ENCODE measurements around the gene NDUFA11. TPM values are rescaled to one million over a fixed set of nuclear protein-coding genes. Genes with fewer than 3 reads are reported as not detected.

Gene NDUFA11
- total RNA-seq, 2 experiments from 2014 or later: 94.3 to 96.7 TPM

DNA sequence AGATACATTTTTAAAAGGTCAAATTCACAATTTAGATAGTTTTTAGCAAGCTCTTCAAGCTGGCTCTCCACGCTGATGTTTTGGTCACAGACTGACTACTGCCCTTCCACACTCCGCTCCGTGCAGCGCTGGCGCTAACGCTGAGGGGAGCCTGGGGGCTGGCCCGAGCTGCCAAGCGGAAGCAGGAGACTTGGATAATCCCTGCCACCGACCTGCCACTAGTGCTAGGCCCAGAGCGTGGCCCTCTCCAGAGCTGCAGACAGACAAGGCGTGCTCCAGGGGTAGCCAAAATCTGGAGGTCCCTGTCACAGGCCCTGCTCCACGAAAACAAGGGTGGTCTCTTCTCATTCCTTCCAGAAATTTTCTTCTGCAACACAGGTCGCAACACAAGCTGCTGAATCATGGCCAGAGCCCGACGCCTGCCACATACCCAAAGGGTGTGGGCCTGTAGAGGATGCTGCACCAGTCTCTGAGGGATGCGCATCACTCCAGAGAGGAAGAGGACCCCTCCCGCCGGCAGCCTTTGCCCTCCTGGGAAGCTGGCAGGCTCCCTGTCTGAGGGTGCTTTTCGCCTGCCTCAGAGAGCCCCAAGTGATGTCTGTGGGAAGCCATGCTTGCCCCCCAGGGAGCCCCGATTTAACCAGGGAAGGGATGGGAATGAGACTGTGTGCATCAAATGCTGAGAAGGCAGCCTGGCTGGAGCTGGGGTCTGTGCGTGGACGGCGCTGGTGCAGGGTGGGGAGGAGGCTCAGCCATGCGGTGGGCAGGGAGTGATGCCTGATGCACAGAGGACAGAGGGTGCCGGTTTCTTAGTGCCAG lies 32.1 kb upstream of the NDUFA11 start:
- no peaks in the 10 kb centered on the region for H3K27me3 ChIP-seq (ENCODE audit: control insufficient read depth in 1 of 2, insufficient read depth in 2 of 2, low read length in 2 of 2)
- CTCF ChIA-PET: no interaction called here

GRCh38 chr19:5934774-5935472 lies 31.3 kb upstream of the NDUFA11 start:
- Mint-ChIP-seq H3K27ac (no peak overlapping the region), H3K9me3 (no peaks in the 10 kb centered on the region), H3K36me3 (ENCODE audit: low read depth) (peaks cover 90% of the 10 kb centered on the region), H3K4me3 (no peak overlapping the region), H3K27me3 (no peaks in the 10 kb centered on the region), H3K4me1 (ENCODE audit: low read depth) (no peaks in the 10 kb centered on the region)
- H3K36me3 ChIP-seq (ENCODE audit: insufficient read depth, low read length): peaks cover 88% of the 10 kb centered on the region
- H3K27me3 ChIP-seq (ENCODE audit: control insufficient read depth in 1 of 2, insufficient read depth in 2 of 2, low read length in 2 of 2): no peaks in the 10 kb centered on the region
- ChIA-PET POLR2A (interaction anchor here (1.9 kb wide), 2 partner anchors 27 to 31 kb away, joined by 4 to 5 read pairs; partner anchors contain the start of gene NDUFA11), CTCF (no interaction called here)
- no peak for TF ChIP-seq CTCF (IDR thresholded peaks at IDR 0.05)
- H3K27ac ChIP-seq (ENCODE audit: low read depth in 1 of 2, low read length in 2 of 2): no peak overlapping the region
- DNase-seq (no peak), ATAC-seq (ENCODE audit: poor library complexity) (no peak)
- no peaks in the 10 kb centered on the region for H3K4me1 ChIP-seq (ENCODE audit: insufficient read depth, low read length)
- H3K9me3 ChIP-seq (ENCODE audit: control insufficient read depth in 1 of 2, insufficient read depth in 1 of 2, low read length in 2 of 2): no peaks in the 10 kb centered on the region
- no peak overlapping the region for H3K4me3 ChIP-seq (ENCODE audit: low read length)
- intact Hi-C loops (cut with DNase I, micrococcal nuclease): no loop called here

More for the DNA sequence above, 32.1 kb upstream of the NDUFA11 start:
- no peak overlapping the region for H3K4me3 Mint-ChIP-seq
- POLR2A ChIA-PET: interaction anchor here (1.7 to 1.9 kb wide), 3 partner anchors 16 to 32 kb away, joined by 3 to 5 read pairs (median 4); partner anchors contain the start of gene NDUFA11
- H3K27ac Mint-ChIP-seq: no peak overlapping the region
- ATAC-seq (ENCODE audit: poor library complexity) (no peak), DNase-seq (no peak)
- TF ChIP-seq CTCF (IDR thresholded peaks at IDR 0.05): no peak
- Histone ChIP-seq H3K9me3 (ENCODE audit: control insufficient read depth in 1 of 2, insufficient read depth in 1 of 2, low read length in 2 of 2) (no peaks in the 10 kb centered on the region), H3K36me3 (ENCODE audit: insufficient read depth, low read length) (peaks cover 87% of the 10 kb centered on the region), H3K27ac (ENCODE audit: low read depth in 1 of 2, low read length in 2 of 2) (no peak overlapping the region), H3K4me3 (ENCODE audit: low read length) (no peak overlapping the region), H3K4me1 (ENCODE audit: insufficient read depth, low read length) (no peaks in the 10 kb centered on the region)
- H3K36me3 Mint-ChIP-seq (ENCODE audit: low read depth): peaks cover 89% of the 10 kb centered on the region
- no peaks in the 10 kb centered on the region for H3K27me3 Mint-ChIP-seq
- H3K4me1 Mint-ChIP-seq (ENCODE audit: low read depth): no peaks in the 10 kb centered on the region
- intact Hi-C loops (cut with DNase I, micrococcal nuclease): no loop called here
- H3K9me3 Mint-ChIP-seq: no peaks in the 10 kb centered on the region

- ChIA-PET CTCF (no interaction called here), POLR2A (interaction anchor here (1.3 kb wide), 1 partner anchor 16 kb away, joined by 3 read pairs; no protein-coding TSS in a partner anchor)
- ATAC-seq (ENCODE audit: poor library complexity) (no peak), DNase-seq (no peak)
- Histone ChIP-seq H3K27ac (ENCODE audit: low read depth in 1 of 2, low read length in 2 of 2) (no peak overlapping the region), H3K27me3 (ENCODE audit: control insufficient read depth in 1 of 2, insufficient read depth in 2 of 2, low read length in 2 of 2) (no peaks in the 10 kb centered on the region), H3K4me3 (ENCODE audit: low read length) (no peak overlapping the region), H3K36me3 (ENCODE audit: insufficient read depth, low read length) (peaks cover 88% of the 10 kb centered on the region), H3K9me3 (ENCODE audit: control insufficient read depth in 1 of 2, insufficient read depth in 1 of 2, low read length in 2 of 2) (no peaks in the 10 kb centered on the region), H3K4me1 (ENCODE audit: insufficient read depth, low read length) (no peaks in the 10 kb centered on the region)
- Mint-ChIP-seq H3K4me3 (no peak overlapping the region), H3K27me3 (no peaks in the 10 kb centered on the region), H3K9me3 (no peaks in the 10 kb centered on the region), H3K36me3 (ENCODE audit: low read depth) (peaks cover 90% of the 10 kb centered on the region), H3K27ac (no peak overlapping the region), H3K4me1 (ENCODE audit: low read depth) (no peaks in the 10 kb centered on the region)
- intact Hi-C loops (cut with DNase I, micrococcal nuclease): no loop called here
- no peak for TF ChIP-seq CTCF (IDR thresholded peaks at IDR 0.05)
These were observed 30.4 kb upstream of the NDUFA11 start for GRCh38 chr19:5934069-5934401.
